IPS-18c (cell line): ENCODE measurements around the gene FAHD1.

ENCODE experiments used
- H3K4me3 ChIP-seq: 2 replicates; pipeline ENCODE4 v1.7.0; 2013; ENCODE audit warnings: low read depth, mild to moderate bottlenecking, low read length, moderate library complexity; ENCODE audit not compliant: insufficient read depth
- H3K9me3 ChIP-seq: one replicate; pipeline ENCODE4 v1.6.1; 2013; ENCODE audit warnings: mild to moderate bottlenecking, low read length, moderate library complexity; ENCODE audit not compliant: control insufficient read depth, insufficient read depth

Gene FAHD1

DNA sequence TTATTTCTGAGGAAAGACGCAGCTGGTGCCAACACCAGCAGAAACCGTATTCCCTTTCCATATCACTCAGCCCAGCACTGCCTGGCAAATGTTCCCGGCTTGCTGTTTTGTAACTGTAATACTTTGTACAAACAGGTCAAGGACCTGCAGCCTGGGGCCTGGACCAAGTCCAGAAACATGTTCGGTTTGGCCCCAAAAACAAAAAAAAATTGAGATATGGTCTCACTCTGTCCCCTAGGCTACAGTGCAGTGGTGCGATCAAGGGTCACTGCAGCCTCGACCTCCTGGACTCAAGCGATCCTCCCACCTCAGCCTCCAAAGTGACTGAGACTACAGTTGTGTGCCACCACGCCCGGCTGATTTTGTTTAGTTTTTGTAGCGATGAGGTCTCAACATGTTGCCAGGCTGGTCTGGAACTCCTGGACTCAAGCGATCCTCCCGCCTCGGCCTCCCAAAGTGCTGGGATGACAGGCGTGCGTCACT lies 1.6 kb upstream of the FAHD1 start:
- Histone ChIP-seq H3K9me3 (peaks cover 2% of the 10 kb centered on the region), H3K4me3 (peak overlapping the region; percentile 55; the same call in 1 of the 2 replicates)

DNA sequence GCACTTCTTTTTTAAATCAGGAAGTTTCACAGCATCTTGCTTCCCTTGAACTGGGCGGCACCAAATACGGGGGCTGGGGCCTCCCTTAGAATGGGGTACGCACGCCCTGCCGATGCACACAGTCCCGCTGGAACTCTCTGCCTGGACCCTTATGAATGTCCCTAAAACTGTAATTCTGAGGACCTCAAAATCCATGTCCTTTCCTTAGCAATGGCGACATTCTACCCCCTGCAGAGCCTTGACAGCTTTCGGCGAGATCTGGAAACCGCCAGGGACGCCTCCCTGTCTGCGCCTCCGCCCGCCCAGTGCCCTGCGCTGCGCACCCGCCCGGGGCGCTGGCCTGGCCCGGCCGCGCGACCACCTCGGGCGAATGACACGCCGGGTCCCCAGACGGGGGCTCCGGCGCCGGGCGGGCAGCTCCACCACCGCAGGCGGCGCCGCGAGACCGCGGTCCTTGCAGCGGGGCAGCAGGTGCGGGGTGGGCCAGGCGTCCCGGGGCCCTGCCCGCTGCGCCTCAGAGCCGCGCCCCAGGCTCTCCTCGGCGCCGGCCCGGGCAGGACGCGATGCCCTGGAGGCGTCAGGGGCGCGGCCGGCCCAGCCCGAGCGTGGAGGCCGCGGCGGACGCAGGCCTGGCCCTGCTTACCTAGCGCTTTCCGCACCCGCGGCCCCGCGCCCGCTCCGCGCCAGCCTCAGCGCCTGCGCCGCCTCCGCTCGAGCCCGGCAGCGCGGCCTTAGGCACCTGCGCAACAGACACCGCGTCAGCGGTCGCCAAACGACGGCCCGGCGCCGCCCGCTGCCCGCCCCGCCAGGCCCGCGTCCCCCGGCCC lies 929 bp upstream of the FAHD1 start:
- H3K4me3 ChIP-seq = peak overlapping the region; percentile 55
- H3K9me3 ChIP-seq = peaks cover 2% of the 10 kb centered on the region

- Histone ChIP-seq H3K9me3 (peaks cover 2% of the 10 kb centered on the region), H3K4me3 (no peak overlapping the region; the same call in 1 of the 2 replicates)
Observed at GRCh38 chr16:1828645-1829410, 1.8 kb downstream of the FAHD1 start.

- H3K9me3 ChIP-seq = peaks cover 2% of the 10 kb centered on the region
- H3K4me3 ChIP-seq = no peak overlapping the region
Observed at GRCh38 chr16:1830213-1830612, 3.2 kb downstream of the FAHD1 start.

DNA sequence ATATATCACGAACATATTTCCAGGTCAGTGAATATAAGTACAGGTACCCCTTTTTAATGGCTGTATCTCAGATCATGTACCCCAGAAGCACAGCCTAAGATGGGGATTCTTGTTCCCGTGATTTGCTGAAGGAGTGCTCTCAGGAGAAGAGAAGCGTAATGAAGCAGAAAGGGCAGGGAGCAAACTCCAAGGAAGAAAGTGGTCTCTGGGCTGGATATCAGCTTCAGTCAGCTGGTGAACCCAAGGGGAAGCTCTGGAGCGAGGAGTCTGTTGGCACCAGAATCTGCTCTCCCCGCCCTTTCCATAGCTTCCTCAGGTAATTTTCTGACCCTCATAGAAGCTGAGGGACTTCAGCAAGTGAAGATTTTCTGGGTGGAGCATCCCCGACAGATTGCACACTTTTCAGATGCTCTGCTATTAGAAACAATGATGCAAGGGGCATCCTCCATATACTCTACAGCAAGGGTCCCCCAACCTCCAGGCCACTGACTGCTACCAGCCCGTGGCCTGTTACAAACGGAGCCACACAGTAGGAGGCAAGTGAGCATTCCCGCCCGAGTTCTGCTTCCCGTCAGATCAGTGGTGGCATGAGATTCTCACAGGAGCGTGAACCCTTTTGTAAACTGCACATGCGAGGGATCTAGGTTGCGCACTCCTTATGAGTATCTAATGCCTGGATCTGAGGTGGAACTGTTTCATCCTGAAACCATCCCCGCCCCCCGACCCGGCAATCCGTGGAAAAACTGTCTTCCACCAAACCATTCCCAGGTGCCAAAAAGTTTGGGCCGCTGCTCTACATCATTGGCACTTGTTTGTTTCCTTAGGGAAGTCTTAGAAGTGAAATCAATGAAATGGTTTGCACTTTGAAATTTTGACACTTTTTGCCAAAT lies 4.4 kb downstream of the FAHD1 start:
- Histone ChIP-seq H3K4me3 (no peak overlapping the region), H3K9me3 (no peaks in the 10 kb centered on the region)

- Histone ChIP-seq H3K9me3 (no peaks in the 10 kb centered on the region), H3K4me3 (no peak overlapping the region)
Observed at GRCh38 chr16:1832838-1833454, 5.9 kb downstream of the FAHD1 start.

DNA sequence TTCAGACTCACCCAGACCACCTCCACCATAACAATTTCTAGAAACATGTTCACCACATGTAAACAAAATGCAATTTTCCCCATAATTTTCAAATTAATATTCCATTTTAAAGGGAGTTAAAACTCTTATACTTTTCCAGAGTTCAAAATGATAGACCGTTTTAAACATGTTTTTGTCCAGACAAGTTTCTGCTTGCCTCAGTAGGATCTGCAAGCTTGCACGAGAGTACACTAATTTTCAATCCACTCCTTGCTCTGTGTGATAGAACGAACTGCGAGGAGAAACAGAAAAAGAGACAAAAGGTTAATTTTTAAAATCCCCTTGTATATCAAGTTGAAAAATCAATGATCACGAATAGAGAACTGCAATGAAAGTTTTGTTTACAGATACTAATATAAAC lies 7.1 kb downstream of the FAHD1 start:
- no peaks in the 10 kb centered on the region for H3K9me3 ChIP-seq
- H3K4me3 ChIP-seq = no peak overlapping the region

GRCh38 chr16:1839554-1839953 lies 12.5 kb downstream of the FAHD1 start:
- no peaks in the 10 kb centered on the region for H3K9me3 ChIP-seq
- no peak overlapping the region for H3K4me3 ChIP-seq

DNA sequence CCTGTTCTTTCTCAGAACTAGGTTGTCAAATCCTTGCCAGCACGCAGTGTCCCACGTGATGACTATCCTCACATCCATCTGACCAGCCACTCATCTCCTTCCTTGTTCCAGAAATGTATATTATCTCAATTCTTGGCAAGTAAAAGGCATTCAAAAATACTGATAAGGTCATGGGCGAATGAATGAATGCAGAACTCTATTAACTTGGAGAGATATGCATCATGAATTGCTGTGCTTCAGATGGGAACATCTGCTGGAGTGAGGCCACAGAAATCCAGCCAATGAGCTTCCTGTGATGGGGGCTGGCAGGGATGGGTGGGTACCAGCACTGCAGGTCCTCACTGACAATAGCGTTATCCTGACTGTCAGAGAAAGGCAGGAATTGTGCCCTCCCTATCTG lies 19.0 kb downstream of the FAHD1 start:
- H3K9me3 ChIP-seq = no peaks in the 10 kb centered on the region
- H3K4me3 ChIP-seq = no peak overlapping the region

DNA sequence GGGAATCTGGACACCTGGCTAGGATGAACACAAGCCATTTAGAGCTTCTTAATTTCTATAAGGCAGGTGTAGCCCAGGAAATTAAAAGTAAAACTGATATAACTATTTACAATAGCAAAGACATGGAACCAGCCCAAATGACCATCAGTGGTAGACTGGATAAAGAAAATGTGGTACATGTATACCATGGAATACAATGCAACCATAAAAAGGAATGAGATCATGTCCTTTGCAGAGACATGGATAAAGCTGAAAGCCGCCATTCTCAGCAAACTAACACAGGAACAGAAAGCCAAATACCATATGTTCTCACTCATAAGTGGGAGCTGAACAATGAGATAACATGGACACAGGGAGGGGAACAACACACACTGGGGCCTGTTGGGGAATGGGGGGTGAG lies 19.4 kb downstream of the FAHD1 start:
- no peaks in the 10 kb centered on the region for H3K9me3 ChIP-seq
- H3K4me3 ChIP-seq = no peak overlapping the region

DNA sequence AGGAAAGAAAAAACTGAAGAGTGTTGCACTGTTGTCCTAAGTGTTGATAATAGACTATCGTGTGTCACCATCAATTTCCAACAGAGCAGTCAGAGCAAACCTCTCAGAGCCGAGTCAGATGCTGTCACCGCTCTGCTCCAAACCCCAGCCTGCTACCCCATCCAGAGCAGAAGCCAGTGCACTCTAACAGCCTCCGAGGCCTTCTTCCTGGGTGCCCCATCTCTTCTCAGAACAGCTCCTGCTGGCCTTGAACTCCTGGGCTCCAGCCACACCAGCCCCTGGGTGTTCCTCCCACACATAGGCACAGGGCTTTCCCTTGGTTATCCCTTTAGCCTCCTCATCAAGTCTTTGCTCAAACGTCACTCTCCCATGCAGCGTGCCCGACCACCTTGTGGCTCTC lies 24.0 kb downstream of the FAHD1 start:
- H3K9me3 ChIP-seq = no peaks in the 10 kb centered on the region
- H3K4me3 ChIP-seq = no peak overlapping the region

DNA sequence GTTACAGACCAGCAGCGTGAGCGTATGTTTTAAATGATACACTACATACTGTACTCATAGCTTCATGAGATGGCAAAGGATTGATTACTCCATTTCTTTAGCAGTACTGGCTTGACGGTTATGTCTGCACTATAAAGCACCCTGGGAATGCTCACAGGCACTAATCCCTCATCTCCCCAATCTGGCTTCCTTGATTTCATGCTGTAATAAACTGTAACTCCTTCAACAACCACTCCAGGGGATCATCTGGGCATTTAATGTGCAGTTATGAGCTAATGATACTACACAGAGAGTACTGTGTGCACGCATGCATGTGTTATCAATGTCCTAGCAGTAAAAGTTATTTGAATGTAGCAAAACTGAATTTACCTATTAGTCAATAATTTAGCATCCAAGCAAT lies 24.8 kb downstream of the FAHD1 start:
- no peaks in the 10 kb centered on the region for H3K9me3 ChIP-seq
- H3K4me3 ChIP-seq = no peak overlapping the region

- Histone ChIP-seq H3K4me3 (no peak overlapping the region), H3K9me3 (no peaks in the 10 kb centered on the region)
Observed at GRCh38 chr16:1857433-1858097, 30.6 kb downstream of the FAHD1 start.

- Histone ChIP-seq H3K9me3 (no peaks in the 10 kb centered on the region), H3K4me3 (no peak overlapping the region)
Observed at GRCh38 chr16:1858189-1858865, 31.3 kb downstream of the FAHD1 start.

DNA sequence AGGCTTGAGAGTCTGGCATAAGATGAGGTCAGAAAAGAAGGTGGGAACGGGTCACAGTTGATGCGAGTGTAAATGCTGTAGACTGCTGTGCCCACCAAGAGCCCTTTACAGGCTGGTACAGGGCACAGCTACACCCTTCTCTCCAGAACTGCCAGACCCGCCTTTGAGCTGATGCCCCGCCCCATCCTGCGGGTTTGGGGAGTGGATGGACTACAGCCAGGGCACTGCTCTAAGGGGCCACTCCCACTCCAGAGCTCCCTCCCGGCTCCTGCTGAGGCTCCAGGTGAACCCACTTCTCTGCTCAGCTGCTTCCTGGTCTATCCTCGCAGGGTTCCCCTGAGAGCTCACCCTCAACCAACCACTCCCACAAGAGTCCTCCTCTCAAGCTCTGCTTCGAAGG lies 32.6 kb downstream of the FAHD1 start:
- Histone ChIP-seq H3K9me3 (no peaks in the 10 kb centered on the region), H3K4me3 (no peak overlapping the region)

DNA sequence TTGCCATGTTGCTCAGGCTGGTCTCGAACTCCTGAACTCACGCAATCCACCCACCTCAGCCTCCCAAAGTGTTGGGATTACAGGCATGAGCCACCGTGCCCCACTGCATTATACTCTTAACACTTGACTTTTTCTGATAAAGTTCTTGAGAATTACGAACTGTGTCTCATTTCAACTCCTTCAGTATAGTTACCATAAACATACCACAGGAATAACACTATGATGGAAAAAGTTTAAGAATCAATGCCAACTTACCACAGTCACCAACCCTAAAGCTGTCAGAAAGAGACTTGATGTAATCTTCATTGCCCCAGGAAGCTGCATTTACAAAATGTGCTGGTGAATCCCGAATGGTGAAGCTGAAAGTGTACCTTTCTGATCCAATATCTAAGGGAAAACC lies 34.7 kb downstream of the FAHD1 start:
- Histone ChIP-seq H3K4me3 (no peak overlapping the region), H3K9me3 (no peaks in the 10 kb centered on the region)
